Nasal cavity respiratory epithelium epithelial cell of viscerocranial mucosa (primary cell): ENCODE results near the gene MDP1. TPM values are rescaled to one million over a fixed set of nuclear protein-coding genes. Genes with fewer than 3 reads are reported as not detected.

ENCODE experiments used
- total RNA-seq: library from RNA; depleted of rRNA; stranded (reverse); fragments of >200 nt; gene quantifications from 2 replicates; pipeline ENCODE4 v1.2.3, GENCODE V29; 2014

Gene MDP1
- 4.6 and 12.3 TPM in 2 replicates for total RNA-seq

DNA sequence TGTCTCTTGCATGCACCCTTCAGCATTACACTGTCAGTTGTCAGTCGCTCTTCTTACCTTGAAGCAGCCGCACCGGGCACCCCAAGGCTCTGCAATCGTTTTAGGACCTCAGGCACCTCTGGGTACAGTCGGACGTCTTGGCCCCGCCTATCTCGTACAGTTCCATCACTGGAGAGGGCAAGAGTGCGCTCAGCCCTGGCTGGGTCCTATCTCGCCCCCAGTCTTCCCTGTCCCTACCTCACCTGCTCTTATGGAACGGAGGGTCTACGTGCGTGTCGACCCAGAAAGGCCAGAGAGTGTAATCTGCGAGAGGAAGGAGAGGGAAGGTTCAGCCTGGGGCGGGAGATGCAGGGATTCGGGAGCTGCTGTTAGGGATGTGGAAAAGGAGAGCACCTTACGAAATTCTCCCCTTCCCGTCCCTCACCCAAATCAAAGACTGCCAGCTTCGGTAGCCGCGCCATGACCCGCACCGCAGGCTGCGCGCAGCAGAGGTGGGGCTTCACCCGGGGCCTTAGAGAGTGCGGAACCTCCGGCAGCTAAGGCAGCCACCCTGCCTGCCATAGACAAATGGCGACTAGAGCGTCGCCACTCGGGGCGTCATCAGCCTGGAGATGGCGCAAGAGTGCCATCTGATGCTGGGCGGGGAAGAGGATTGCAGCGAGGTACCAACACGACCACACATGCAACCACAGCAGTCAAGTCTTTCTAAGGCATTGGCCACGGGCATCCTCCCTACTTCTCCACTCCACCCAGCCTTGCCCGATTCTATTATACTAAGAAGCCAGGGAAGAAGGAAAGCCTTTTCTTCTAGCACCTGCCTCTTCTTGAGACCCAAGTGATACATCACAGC, at the start of gene MDP1:
TSS of gene MDP1 (minus strand) at position 572 of the 850 bp plus-strand sequence. CDS start at position 461, 111 bp downstream.

DNA sequence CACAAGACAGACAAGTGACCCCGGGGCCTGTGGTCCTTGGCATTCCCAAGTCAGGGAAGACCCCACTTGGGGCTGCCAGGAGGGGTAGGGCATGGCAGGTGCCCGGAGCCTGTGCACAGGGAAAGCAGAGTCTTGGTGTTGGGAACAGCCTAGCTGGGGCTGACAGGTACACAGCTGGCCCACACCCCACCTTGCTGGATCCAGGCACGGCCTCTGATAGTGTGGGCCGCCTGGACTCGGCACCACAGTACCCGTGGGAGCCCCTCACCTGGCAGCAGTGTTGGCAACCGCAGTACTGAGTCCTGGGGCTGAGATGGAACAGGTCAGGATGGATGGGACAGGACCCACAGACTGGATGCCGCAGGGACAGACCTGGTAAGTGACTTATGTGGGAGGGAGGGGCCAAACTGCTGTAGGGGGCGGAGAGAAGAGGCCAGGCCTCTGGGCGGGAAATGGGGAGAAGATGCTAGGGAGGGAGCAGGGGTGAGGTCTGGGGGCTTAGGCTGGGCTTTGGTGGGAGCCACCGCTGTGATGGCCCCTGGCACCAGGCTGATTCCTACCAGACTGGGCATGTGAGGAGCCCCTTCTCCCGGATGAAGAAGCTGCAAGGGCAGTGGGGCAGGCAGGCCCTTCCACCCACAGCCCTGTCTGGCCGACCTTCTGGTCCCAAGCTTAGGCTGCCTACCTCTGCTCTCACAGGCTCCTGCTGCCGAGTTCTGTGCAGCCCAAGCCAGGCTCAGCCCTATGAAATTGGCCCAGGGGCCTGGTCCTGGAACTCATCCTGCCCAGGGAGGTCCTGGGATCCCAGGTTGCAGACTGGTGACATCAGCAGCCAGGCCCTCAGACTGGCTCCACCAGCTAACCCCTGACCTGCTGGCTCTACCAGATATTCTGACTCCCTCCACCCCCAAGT, 47.2 kb upstream of the MDP1 start, which contains the start of gene TGM1:
TSS of gene TGM1 (minus strand) at position 357 of the 913 bp plus-strand sequence. CDS start 825 bp downstream, outside the sequence.

DNA sequence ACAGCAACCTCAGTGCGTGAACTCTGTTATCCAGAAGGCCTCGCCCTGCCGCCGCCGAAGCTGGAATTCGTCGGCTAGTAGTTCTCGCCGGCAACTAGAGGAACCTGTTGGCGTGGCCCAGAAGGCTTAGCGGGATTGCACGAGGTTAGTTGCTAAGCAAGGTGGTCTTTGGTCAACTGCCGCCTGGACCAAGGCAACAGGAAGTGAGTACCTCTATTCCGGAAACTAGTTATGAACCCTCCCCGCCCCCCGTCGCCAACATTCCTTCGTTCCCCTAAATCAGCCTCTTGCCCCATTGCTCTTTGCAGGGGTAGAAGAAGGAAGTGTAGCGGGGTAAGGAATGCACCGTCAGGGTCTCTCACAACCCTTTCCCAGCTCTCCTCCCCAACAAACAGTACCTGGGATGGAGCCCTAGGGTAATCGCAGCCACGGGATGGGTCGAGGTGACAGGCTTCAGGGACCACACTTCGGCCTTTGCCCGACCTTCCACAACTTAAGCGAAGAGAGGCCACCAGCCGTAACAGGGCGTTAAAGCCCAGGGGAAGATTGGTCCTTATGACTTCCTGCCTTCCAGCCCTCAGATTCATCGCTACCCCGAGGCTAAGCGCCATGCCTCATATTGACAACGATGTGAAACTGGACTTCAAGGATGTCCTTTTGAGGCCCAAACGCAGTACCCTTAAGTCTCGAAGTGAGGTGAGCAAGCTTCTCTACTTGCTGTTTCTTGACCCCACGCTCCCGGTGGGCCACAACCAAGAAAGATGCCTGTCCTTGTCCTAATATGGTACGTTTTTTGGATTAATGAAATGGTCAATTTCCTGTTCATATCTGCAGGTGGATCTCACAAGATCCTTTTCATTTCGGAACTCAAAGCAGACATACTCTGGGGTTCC, 17.0 kb upstream of the MDP1 start, which contains the start of gene GMPR2:
TSS of gene GMPR2 (plus strand) at position 285 of the 893 bp plus-strand sequence. CDS start at position 610, 325 bp downstream.

DNA sequence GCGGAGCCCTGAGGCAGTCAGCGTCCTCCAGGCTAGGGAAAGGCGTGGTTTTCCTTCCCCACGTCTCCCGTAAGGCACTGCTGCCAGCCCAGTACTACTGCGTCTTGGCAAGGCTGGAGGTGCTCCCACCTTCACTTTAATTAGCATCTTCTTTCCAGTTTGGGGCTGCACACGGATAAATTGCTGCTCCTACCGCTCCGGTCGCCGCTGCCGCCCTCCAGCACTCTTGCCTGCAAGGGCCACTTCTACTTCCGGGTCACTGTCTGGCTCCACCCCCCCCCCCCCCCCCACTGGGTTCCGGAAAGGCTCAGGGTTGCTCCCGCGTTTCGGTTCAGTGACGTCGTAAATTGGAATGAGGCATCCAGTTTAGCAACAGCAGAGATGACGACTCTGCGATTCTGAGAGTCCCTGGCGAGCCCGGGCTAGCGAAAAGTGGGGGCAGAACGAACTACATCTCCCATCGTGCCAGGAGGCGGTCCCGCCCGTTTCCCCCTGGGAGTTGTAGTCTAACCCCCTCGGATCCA, 16.3 kb upstream of the MDP1 start, which contains the start of gene NEDD8:
TSS of gene NEDD8 (minus strand) at position 247 of the 524 bp plus-strand sequence. CDS start at position 147, 100 bp downstream.

DNA sequence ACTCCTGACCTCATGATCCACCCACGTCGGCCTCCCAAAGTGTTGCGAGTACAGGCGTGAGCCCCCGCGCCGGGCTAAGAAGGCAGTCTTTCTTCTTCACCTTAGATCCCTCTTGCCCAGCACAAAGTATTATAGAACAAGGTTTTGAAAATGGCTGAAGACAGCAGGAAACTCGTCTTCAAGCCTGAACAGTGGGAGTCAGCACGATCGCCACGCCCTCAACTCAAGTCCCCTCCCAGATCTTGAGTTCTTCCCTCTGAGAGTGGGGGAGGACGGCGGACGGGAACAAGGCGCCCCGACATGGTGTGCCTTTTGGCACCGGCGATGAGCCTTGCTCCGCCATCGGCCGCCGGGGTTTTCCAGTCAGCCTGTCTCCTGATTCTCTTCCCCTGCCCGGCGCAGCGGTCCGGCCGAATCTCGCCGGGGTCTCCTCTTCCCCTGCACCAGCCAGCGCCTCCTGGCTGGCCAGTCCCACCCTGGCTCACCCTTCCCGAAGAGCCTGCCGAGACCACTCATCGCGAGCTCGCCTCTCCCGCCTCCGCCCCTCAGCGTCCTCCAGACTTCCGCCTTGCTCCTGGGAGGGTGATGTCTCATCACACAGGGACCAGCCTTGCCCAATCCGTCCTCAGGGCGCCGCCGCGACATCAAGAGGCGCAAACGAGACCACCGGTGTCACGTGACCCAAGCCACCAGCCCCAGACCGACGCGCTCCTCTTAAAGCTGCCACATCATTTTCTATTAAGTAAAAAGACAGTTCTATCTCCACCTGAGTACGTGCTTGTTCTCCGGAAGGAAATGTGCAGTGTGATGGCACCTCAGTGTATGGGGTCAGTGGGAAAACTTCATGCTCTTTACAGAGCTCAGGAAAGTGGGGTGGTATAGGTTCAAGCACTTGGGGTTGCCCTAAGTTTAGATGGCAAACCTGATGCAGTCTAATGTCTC, 2.7 kb downstream of the MDP1 start, which contains the start of gene CHMP4A:
TSS of gene CHMP4A (minus strand) at position 565 of the 942 bp plus-strand sequence. CDS start at position 516, 49 bp downstream.

DNA sequence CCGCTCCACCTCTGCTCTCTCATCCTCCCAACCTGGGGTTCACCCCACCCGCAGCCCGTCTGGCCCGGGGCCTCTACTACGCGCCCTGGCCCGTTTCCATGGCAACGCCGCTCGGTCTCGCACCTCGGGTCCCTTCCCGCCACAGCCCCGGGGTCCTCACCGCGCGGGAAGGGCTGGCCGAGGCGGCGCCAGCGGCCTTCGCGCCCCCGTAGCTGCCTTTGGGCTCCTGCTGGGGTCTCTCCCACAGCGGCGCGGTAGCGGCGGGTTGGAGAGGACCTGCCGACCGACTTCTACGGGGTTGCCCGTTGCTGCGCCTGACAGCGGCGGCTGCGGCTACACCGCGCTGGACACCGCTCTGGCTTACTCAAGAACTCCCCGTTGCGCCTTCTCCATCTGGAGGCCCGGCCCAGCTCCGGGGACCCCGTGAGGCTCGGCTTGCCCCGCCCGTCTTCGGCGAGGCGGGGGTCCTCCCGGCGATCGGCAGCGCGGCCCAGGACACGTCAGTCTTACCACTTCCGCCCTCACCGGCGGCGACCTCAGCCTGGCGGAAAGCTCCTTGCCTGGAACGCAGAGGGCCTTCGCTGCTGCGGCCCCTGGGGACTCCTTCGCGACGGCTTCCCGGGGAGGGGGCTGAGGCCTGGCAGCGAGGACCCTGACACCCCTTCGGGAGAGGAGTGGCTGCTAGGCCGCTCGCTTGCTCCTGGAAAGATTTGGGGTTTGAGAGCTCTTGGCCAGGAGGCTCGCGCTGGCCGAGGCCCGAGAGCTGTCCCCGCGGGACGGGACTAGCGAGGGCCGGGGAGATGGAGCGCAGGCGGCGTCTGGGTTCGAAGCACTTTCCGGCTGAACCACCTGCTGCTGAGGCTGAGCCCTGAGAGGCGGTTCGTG, 20.4 kb downstream of the MDP1 start, which contains the start of gene TM9SF1:
TSS of gene TM9SF1 (minus strand) at position 256 of the 885 bp plus-strand sequence. CDS start 422 bp downstream, outside the sequence.

DNA sequence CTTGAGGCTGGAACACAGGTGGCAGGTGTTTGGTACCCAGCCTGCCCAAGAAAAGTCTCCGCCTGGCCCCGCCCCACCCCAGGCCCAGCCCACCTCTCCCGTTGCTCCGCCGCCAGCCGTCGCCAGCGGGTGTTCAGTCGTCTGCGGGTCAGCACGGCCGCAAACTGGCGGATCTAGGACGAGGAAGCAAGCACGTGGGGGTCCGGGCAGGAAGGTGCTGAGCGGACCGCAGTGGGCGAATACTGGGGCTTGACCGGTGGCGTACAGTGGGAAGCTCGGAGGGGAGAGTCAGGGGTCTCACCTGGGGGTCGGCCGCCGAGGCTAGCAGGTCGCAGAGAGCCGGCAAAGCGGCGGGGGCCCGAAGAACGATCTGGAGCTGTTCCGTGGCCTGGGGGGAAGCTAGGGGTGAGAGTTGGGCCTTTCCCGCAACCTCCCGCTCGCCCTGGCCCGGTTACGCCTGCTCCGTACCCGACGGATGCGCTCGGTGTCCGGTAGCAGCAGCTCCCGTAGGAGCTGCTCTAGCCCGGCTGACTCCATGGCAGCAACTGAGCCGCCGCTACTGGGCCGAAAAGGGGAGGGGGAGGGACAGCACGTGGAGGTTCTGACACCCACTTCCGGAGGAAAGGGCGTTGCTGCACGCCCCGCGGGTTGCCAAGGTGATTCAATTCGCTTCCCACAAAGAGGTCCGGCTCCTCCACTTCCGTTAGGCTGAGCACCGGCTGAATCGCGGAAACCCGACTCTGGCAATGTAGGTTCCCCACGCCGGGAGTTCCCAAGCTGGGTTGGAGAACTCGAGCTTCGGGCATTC, 27.4 kb downstream of the MDP1 start, which contains the start of gene IPO4:
TSS of gene IPO4 (minus strand) at position 566 of the 808 bp plus-strand sequence. CDS start at position 537, 29 bp downstream.

DNA sequence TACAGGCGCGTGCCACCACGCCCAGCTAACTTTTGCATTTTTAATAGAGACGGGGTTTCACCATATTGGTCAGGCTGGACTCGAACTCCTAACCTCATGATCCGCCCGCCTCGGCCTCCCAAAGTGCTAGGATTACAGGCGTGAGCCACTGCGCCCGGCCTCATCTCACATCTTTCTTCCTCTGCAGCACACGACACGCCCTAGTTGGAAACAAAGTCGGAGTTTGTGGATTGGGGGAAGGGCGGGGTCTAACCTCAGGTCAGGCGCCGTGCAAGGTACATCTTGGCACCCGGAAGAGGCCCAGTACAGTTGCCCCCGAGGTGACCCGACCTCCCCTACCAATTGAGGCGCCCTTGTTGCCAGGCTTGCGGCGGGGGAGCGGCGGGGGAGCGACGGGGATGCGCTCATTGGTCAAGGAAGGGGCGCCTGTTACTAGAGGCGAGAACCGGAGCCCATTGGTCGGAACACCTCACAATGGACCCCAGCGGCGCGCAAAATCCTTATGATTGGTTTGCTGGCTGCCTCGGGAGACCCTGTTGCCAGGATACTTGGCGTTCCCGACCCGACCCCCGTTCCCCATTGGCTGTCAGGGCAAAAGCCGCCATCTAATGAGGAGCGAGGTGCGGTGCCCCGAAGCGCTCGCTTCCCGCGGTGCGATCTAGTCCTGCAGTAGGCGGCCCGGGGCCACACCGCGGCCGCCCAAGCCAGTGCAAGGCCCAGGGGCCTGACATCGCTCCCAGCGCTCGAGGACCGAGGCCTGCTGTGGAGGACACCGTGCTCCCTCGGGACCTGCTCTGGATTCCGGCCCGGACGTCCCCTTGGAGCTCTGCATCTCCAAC, 44.2 kb downstream of the MDP1 start, which contains the start of gene REC8:
TSS of gene REC8 (plus strand) at position 659 of the 839 bp plus-strand sequence. CDS start 473 bp downstream, outside the sequence.

Other genes starting within 250 kb of the MDP1 start
- 13.7 and 16.7 TPM in 2 replicates for gene DHRS4L2, start 227.1 kb downstream of the MDP1 start, total RNA-seq
- gene CARMIL3, start 164.1 kb downstream of the MDP1 start, total RNA-seq = 0.34 and 0.50 TPM in 2 replicates
- not detected in 2 replicates for gene CPNE6, start 144.5 kb downstream of the MDP1 start, total RNA-seq
- gene PCK2, start 121.8 kb downstream of the MDP1 start, total RNA-seq = 137 and 156 TPM in 2 replicates
- 71.3 and 93.3 TPM in 2 replicates for gene DCAF11, start 101.3 kb downstream of the MDP1 start, total RNA-seq
- gene NRL, start 101.1 kb downstream of the MDP1 start, total RNA-seq = 1.1 and 1.7 TPM in 2 replicates
- 0.28 and 0.34 TPM in 2 replicates for gene FITM1, start 85.4 kb downstream of the MDP1 start, total RNA-seq
- gene PSME1, start 79.9 kb downstream of the MDP1 start, total RNA-seq = 87.5 and 111 TPM in 2 replicates
- gene EMC9, start 74.5 kb downstream of the MDP1 start, total RNA-seq = 9.5 and 15.7 TPM in 2 replicates
- gene PSME2, start 69.5 kb downstream of the MDP1 start, total RNA-seq = 39.0 and 51.0 TPM in 2 replicates
- 33.7 and 37.6 TPM in 2 replicates for gene RNF31, start 68.6 kb downstream of the MDP1 start, total RNA-seq
- 36.1 and 47.5 TPM in 2 replicates for gene IRF9, start 54.8 kb downstream of the MDP1 start, total RNA-seq
- 1.4 and 1.9 TPM in 2 replicates for gene REC8, start 44.0 kb downstream of the MDP1 start, total RNA-seq
- gene IPO4, start 27.2 kb downstream of the MDP1 start, total RNA-seq = 51.8 and 54.3 TPM in 2 replicates
- gene TM9SF1, start 20.6 kb downstream of the MDP1 start, total RNA-seq = 54.3 and 65.7 TPM in 2 replicates
- gene TSSK4, start 10.4 kb downstream of the MDP1 start, total RNA-seq = 0.07 TPM in 1 of 2 replicates, not detected in the other
- gene CHMP4A, start 2.6 kb downstream of the MDP1 start, total RNA-seq = 48.9 and 52.4 TPM in 2 replicates
- 127 and 135 TPM in 2 replicates for gene NEDD8, start 16.3 kb upstream of the MDP1 start, total RNA-seq
- gene GMPR2, start 16.9 kb upstream of the MDP1 start, total RNA-seq = 72.0 and 80.0 TPM in 2 replicates
- gene TINF2, start 26.6 kb upstream of the MDP1 start, total RNA-seq = 57.8 and 143 TPM in 2 replicates
- 87.8 and 123 TPM in 2 replicates for gene TGM1, start 47.1 kb upstream of the MDP1 start, total RNA-seq
- 46.8 and 54.6 TPM in 2 replicates for gene RABGGTA, start 55.5 kb upstream of the MDP1 start, total RNA-seq
- gene DHRS1, start 83.7 kb upstream of the MDP1 start, total RNA-seq = 19.8 and 27.9 TPM in 2 replicates
- gene NOP9, start 83.8 kb upstream of the MDP1 start, total RNA-seq = 34.2 and 36.0 TPM in 2 replicates
- gene CIDEB, start 91.9 kb upstream of the MDP1 start, total RNA-seq = 1.0 and 2.8 TPM in 2 replicates
- gene LTB4R2, start 94.1 kb upstream of the MDP1 start, total RNA-seq = 9.6 and 39.9 TPM in 2 replicates
- gene LTB4R, start 95.4 kb upstream of the MDP1 start, total RNA-seq = 5.5 and 20.0 TPM in 2 replicates
- gene ADCY4, start 119.0 kb upstream of the MDP1 start, total RNA-seq = 0.85 and 1.0 TPM in 2 replicates
- gene RIPK3, start 123.9 kb upstream of the MDP1 start, total RNA-seq = 1.4 and 4.6 TPM in 2 replicates
- 3.4 and 9.5 TPM in 2 replicates for gene NFATC4, start 152.1 kb upstream of the MDP1 start, total RNA-seq
- gene NYNRIN, start 182.9 kb upstream of the MDP1 start, total RNA-seq = 2.4 and 23.3 TPM in 2 replicates
- gene CBLN3, start 213.6 kb upstream of the MDP1 start, total RNA-seq = 0.34 and 2.5 TPM in 2 replicates
- 134 and 140 TPM in 2 replicates for gene KHNYN, start 213.9 kb upstream of the MDP1 start, total RNA-seq
- gene SDR39U1, start 226.7 kb upstream of the MDP1 start, total RNA-seq = 8.0 and 14.4 TPM in 2 replicates